Measurements from ENCODE around the gene ESRRA. TPM values are rescaled to one million over a fixed set of nuclear protein-coding genes. Genes with fewer than 3 reads are reported as not detected.

Gene ESRRA
- total and polyA plus RNA-seq, 8 donors, result 45.5 to 685 (median 87.0) TPM

DNA sequence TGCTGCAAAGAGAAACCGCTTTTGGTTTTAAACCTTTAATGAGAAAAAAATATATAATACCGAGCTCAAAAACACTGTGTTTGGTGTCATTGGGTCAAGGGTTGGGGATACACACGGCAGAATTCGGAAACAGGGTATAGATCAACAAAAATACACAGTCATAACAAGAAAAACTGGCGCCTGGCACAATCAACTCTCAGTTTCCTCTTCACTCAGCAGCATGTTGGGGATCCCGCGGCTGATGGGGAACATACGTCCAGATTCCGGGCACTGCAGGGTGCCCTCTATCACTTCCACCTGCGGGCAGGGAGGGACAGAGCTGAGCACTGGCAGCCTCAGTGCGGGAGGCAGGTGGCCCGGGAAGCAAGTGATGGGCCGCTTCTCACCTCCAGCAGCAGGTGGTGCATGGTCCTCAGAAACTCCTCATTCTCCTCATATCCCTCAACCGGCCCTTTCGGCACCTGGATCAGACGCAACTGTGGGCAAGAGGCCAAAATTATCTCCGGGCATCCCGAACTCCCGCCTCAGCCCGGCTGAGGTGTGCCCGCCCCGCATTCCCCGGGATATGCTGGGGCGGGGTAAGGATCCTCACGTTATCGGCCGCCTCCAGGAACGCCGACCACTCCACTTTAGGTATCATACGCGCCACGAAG, 11.5 kb downstream of the ESRRA start:
- WGBS, 5 donors, result 3 to 7% (median 3%) methylated on average over 15 to 32 of the region's 32 CpGs
- intact Hi-C loops (cut with DNase I; ENCODE audit: low total_unique reads), result no loop called here
- peak; percentile 53 to 74 for DNase-seq
- Histone ChIP-seq H3K27ac (peak overlapping the region; percentile 94 to 99 (median 97)), H3K4me1 (peaks cover 20 to 73% (median 55%) of the 10 kb centered on the region in 4 donors), H3K36me3 (peaks cover 28 to 54% (median 48%) of the 10 kb centered on the region in 4 donors), H3K9me3 (no peaks in the 10 kb centered on the region), H3K4me3 (peak overlapping the region; percentile 69 to 81 (median 76)), H3K27me3 (no peaks in the 10 kb centered on the region)
- TF ChIP-seq EP300 (IDR thresholded peaks at IDR 0.05) (no peak), POLR2A (IDR thresholded peaks at IDR 0.05) (no peak), POLR2AphosphoS5 (IDR thresholded peaks at IDR 0.05) (no peak)
- TF ChIP-seq, protein P1, sequence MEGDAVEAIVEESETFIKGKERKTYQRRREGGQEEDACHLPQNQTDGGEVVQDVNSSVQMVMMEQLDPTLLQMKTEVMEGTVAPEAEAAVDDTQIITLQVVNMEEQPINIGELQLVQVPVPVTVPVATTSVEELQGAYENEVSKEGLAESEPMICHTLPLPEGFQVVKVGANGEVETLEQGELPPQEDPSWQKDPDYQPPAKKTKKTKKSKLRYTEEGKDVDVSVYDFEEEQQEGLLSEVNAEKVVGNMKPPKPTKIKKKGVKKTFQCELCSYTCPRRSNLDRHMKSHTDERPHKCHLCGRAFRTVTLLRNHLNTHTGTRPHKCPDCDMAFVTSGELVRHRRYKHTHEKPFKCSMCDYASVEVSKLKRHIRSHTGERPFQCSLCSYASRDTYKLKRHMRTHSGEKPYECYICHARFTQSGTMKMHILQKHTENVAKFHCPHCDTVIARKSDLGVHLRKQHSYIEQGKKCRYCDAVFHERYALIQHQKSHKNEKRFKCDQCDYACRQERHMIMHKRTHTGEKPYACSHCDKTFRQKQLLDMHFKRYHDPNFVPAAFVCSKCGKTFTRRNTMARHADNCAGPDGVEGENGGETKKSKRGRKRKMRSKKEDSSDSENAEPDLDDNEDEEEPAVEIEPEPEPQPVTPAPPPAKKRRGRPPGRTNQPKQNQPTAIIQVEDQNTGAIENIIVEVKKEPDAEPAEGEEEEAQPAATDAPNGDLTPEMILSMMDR (IDR thresholded peaks at IDR 0.05), result peak in 2 of 7 experiments; percentile 7 to 11

- peak within 1 kb of the TSS; percentile 94 to 99 (median 97) for H3K27ac ChIP-seq
- no peaks in the 10 kb centered on the region for H3K9me3 ChIP-seq
- 0% methylated on average over 19 to 43 of the region's 43 CpGs for WGBS, 5 donors
- DNase-seq, result peak; percentile 98 to 99
- peaks cover 25 to 76% (median 60%) of the 10 kb centered on the region in 4 donors for H3K4me1 ChIP-seq
- H3K36me3 ChIP-seq, result peaks cover 31 to 58% (median 51%) of the 10 kb centered on the region in 4 donors
- TF ChIP-seq POLR2A (IDR thresholded peaks at IDR 0.05) (peak in 1 of 4 donors; percentile 43), POLR2AphosphoS5 (IDR thresholded peaks at IDR 0.05) (peak; percentile 90 to 97 (median 94)), EP300 (IDR thresholded peaks at IDR 0.05) (peak; percentile 19)
- TF ChIP-seq, protein P1 (IDR thresholded peaks at IDR 0.05), result no peak
- intact Hi-C loops (cut with DNase I; ENCODE audit: low total_unique reads), result no loop called here
- peak within 1 kb of the TSS; percentile 69 to 81 (median 76) for H3K4me3 ChIP-seq
- no peaks in the 10 kb centered on the region for H3K27me3 ChIP-seq
Measured at GRCh38 chr11:64317325-64317960, 12.1 kb downstream of the ESRRA start, which contains the start of gene TRMT112. Gene TRMT112 (minus strand): TSS chr11:64317559. CDS start chr11:64317526, 33 bp downstream.

DNA sequence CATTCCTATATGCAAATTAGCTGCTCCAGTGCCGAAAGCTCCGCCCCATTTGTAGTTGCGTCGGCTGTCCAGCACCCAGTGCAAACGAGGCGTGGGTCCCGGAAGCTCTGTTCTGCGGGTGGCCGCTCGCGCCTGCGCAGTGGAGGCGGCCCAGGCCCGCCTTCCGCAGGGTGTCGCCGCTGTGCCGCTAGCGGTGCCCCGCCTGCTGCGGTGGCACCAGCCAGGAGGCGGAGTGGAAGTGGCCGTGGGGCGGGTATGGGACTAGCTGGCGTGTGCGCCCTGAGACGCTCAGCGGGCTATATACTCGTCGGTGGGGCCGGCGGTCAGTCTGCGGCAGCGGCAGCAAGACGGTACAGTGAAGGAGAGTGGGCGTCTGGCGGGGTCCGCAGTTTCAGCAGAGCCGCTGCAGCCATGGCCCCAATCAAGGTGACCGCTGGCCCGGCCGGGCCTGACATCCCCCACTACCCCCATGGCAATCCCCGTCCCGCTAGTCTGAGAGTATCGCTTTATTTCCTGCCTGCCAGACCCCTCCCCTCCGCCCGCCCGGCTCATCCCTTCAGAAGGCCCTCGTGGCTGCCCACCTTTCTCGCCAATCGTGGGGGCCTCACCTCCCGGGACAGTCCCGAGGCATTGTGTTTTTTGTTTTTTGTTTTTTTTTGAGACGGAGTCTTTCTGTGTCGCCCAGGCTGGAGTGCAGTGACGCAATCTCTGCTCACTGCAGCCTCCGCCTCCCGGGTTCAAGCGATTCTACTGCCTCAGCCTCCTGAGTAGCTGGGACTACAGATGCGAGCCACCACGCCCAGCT, 12.8 kb downstream of the ESRRA start, which contains the start of gene PRDX5:
PRDX5 (plus strand) TSS at position 161 of the 805 bp plus-strand sequence; CDS start at position 256, 95 bp downstream.
- Histone ChIP-seq H3K27me3 (no peaks in the 10 kb centered on the region), H3K4me3 (peak within 1 kb of the TSS; percentile 69 to 81 (median 76)), H3K27ac (peak within 1 kb of the TSS; percentile 94 to 99 (median 97)), H3K36me3 (peaks cover 37 to 61% (median 58%) of the 10 kb centered on the region in 4 donors), H3K9me3 (no peaks in the 10 kb centered on the region), H3K4me1 (peaks cover 25 to 74% (median 60%) of the 10 kb centered on the region in 4 donors)
- intact Hi-C loops (cut with DNase I; ENCODE audit: low total_unique reads), result no loop called here
- 0 to 1% (median 1%) methylated on average over 23 to 61 of the region's 61 CpGs for WGBS, 5 donors
- peak; percentile 90 to 99 (median 97) for TF ChIP-seq POLR2AphosphoS5 (IDR thresholded peaks at IDR 0.05)
- TF ChIP-seq POLR2A (IDR thresholded peaks at IDR 0.05), result peak in 2 of 4 donors; percentile 46 to 65
- no peak for TF ChIP-seq EP300 (IDR thresholded peaks at IDR 0.05)
- TF ChIP-seq, protein P1 (IDR thresholded peaks at IDR 0.05), result peak in 3 of 7 experiments; percentile 28 to 77 (median 57)
- peak; percentile 97 to 99 for DNase-seq

Measured in stomach (tissue), 9 donors.